NCI-H446 treated with DMSO at 0.1 percent for 48 hours (cell line): ENCODE results near the gene RBCK1.
"Not testable (repeated sequence)": the region's sequence is repeated elsewhere in the genome, so short reads cannot be mapped to it uniquely, and the experiment has no call there.

Experiments
- DNase-seq: peaks from one replicate; lab custom pipeline; 2025; lab: John Stamatoyannopoulos, UW

The RBCK1 gene

DNA sequence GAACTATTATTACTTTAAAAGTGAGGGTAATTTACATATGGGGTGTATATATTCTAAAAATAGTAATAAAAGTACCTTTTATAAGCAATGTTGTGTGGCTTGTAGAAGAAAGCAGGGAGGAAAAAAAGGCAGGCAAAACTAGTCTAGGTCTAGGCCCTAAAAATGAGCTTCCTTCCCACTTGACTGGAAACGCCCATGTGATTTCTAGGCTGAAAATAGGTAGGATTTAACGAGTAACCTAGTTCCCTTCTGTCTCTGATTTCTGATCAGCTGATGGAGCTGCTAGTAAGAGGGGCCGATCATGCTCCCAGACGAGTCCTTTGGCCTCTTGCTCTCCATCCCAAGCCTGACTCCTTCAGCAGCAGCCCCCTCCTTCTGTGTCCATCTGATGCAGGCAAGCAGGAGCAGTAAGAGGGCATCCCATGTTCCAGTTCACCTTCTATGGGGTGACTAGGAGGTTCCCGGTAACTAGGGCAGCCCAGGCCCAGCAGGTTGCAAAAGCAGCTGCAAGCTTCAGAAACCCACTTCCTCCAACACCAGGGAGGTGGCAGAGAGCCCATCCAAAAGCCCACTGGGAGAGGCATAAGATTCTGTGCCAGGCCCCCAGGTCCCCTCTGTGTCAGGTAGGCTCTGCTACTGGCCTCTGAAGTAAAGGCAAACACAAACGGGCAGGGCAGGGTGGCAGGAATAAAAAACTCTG is 29.8 kb downstream of the RBCK1 start:
- DNase-seq = no peak

DNA sequence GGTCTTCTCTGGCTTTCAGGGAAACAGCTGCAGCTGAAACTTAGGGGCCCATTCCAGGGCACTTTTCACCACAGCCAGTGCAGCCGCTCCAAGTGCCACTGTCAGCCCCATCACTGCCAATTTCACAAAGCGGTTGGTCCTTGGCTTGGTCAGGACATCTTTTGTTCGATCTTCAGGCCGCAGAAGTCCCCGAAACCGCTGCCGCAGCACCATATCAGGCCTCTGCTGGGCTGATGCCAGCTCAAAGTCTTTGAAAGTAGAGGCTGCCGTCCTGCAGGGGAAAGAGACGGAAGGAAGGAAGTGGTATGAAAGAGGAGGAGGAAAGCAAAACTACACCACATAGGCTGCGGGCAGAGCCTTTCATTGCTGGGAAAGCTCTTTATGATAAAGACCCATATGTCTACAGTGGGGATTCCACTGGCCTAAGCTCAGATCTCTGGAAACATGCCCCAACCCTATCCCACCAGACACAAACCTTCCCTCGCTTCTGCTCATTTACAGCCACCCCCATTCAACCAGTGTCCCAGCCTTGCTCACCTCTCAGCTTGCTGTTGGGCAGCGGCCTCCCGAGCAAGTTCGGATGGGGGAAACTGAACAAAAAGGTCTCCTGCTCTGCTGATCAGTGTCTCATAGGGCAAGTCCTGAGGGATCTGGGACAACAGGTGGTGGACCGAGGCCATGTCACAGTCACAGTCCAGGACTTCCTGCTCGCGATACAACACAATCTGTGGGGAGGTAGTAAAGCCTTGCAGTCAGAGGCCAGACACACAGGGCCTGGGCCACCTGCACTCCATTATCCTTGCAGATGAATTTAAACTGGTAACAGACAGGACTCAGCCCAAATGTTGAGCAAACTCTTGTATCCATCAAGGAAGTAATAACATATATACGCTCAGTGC is 30.7 kb downstream of the RBCK1 start:
- no peak for DNase-seq

DNA sequence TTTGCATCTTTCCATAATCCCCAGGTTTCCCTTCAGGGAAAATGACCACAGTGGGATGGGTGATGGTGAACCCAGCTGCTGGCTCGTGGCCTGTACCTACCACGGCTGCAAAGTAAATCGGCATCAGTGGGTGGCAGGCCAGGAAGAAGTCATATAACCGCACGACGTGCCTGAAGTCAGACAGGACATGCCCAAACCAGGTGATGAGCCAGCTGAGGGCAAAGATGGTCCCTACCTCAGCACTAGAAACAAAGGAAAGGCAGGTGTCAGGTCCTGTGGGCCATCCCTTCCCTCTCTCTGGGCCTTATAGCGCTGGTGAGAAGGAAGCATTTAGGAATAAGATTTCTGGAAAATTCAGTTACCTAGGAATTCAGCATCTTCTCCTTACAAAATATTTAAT is 32.0 kb downstream of the RBCK1 start:
- no peak for DNase-seq

DNA sequence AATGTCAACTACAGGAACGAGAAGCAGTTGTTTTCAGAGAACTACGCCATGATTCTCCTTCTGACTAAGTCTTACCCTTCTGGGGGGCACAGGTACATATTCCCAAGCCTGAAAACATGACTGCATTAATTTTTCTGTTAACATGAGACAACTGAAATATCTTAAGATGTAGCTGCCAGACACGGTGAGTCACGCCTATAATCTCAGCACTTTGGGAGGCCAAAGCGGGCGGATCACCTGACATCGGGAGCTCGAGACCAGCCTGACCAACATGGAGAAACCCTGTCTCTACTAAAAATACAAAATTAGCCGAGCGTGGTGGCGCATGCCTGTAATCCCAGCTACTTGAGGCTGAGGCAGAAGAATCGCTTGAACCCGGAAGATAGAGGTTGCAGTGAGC is 32.5 kb downstream of the RBCK1 start:
- DNase-seq = no peak

DNA sequence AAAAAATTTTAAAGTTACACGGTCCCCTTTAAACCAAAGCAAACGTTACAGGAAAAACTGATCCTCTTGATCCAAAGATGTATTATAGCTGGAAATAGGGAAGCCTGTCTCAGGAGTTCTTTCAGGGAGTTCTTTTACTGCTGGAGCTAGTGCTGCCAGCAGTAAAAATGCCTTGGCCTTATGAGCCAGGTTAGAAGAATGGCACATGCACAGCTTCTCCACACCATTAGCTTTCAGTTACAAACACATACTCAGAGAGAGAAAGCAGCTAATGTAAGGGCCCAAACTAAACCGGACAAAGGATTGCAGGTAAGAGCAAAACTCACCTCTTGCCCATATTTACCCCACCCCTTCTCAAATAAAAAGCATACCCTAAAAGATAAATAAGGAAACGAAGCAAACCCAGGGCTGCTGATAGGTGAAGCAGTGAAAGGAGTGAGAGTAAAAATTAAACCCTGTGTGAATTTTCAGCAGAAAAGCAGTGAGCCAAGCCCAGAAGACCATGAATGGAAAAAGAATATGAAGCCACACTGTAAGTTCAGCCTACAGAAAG is 35.2 kb downstream of the RBCK1 start:
- DNase-seq = no peak

DNA sequence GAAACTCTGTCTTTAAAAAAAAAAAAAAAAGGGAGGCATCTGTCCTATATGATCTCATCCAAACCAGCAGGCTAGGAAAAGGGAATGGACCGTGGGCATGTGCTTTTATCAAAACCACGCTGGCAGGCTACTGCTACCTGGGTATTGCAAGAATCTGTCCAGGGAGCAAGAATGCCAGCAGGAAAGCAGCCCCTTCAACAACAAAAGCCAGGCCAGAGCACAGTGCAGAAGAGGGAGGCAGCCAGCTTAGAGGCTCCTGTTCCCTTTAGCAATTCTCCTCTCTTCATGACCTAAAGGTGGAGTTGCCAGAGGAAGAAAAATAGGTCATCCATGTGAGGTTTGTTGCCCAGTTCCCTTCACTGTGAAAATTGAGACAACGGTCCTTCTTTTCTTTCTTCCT is 36.0 kb downstream of the RBCK1 start:
- DNase-seq = no peak

DNA sequence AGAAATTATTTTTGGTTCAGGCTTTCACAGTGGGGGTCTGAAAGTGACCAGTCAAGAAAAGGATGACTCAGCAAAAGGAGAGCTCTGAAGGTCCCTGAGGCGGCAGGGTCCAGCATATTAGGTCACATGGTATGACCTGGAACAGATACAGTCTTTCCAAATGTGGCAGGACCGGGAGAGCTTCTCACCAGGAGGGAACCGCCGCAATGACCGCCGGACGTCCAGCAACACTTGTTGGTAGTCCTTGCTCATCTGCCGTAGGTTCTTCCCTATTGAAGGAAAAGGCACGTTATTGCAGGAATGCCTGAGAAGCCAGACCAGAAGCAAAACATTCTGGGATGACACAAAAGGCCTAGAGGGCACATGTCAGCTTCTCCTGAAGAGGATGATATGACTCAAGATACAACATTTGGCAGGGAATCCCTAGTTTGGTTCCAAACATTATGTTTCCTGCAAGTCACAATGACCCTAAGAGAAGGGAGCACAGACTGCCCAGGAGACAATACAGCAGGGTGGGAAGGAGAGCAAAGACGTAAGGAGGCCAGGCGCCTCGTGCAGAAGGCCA is 36.8 kb downstream of the RBCK1 start:
- DNase-seq = no peak

DNA sequence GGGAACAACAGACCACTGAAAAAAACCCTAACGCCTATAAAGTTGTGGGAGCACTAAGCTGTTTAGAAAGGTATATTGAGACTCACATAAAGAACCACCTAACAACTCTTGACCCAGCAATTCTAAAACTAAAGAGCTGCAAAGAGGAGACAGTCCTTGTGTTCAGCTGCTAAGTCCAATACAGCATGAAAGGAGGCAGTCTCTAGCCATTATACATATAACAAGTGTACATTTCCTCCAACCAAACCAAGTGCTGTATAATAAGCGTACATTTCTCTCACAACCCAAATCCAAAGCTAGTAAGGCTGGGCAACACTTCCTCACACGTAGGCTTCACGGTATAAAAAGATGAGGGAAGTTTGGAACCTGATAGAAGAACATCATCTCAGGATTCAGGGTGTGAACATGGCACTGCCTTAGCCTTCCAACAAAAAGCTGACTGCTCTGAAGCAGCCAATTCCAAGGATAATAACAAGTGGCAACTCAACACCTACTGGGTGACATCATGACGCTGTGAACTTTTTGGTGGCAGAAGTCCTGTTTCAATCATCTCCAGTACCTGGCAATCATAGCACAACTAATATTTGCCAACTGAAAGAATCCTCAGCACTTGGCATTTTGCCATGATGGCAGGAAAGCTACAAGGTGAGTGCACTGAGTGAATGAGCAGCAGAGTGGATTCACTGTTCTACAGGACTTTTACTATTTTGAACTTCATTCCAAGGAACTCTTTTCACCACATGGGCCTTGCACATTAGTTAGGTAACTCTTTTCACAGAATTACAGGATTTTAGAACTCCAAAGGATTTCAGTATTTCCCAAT is 37.6 kb downstream of the RBCK1 start:
- DNase-seq = no peak

DNA sequence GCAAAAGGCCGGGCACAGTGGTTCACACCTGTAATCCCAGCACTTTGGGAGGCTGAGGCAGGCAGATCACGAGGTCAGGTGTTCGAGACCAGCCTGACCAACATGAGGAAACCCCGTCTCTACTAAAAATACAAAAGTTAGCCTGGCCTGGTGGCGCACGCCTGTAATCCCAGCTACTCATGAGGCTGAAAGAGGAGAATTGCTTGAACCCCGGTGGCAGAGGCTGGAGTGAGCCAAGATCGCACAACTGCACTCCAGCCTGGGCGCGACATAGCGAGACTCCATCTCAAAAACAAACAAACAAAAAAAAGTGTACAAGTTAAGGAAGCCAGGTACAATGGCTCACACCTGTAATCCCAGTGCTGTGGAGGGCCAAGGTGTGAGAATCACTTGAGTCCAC is 43.9 kb downstream of the RBCK1 start:
- DNase-seq = not testable (repeated sequence)

DNA sequence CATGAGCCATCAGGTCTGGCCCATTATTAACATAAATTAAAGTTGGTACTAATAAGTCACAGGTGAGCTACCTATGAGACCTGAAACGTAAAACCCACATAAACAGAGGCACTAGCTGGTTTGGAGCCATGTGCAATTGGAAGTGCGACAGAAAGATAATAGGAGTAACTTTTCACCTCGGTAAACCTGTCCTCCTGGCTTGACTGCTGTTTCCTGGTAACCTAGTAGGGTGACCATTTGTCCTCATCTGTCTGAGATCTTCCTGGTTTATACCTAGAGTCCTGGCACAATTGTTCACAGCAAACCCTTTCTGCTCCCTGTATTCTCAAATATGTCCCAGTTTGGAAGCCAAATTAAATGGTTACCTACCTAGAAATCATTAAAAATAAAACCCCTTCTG is 46.9 kb downstream of the RBCK1 start:
- no peak for DNase-seq

DNA sequence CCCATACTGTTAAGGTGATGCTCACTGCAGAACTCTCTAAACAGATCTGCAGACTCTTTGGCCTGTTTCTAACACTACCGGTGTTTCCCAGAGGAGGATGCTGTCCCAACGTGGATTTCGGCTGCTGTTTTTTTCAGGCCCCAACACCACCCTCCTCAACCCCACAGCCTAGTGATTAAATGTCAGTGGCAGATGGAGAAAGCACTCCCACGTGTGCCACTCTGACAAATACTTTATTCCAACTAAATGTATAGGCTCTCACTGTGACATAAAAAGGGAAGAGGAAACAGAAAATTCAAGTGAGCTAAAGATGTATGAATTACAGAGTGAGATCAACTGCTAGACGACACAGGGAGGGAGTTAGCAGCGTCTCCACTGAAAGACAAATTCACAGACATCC is 50.7 kb downstream of the RBCK1 start:
- DNase-seq = no peak

DNA sequence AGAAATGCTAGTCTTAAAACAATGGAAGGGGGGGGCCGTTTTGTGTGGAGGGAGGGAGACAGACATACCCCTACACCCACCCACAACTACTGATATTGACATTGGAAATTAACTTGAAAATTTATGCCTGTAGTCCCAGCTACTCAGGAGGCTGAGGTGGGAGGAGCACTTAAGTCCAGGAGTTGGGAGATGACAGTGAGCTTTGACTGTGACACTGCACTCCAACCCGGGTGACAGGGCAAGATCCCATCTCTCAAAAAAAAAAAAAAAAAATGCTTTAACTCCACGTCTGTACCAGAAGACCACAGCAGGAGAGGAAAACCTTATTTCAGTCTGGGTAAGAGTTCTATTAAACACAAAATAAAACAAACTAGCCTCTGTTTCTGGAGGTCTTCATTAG is 52.1 kb downstream of the RBCK1 start:
- no peak for DNase-seq

DNA sequence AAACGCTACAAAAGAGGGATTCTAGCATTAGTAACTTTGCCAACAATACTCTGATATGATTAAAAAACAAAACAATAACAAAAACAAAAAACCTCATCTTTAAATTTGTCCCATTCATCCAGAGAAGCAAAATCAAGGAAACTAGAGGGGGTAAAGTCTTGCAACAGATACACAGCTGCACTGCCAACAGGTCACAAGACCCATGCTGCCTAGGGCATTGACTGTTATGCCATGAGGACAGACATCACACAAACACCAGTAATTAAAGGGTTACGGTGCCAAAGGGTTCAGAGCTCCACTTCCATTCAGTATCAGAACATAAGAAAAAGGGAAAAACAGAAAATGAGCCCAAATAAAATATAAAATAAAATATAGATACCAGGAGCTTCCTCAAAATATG is 52.6 kb downstream of the RBCK1 start:
- DNase-seq = no peak

DNA sequence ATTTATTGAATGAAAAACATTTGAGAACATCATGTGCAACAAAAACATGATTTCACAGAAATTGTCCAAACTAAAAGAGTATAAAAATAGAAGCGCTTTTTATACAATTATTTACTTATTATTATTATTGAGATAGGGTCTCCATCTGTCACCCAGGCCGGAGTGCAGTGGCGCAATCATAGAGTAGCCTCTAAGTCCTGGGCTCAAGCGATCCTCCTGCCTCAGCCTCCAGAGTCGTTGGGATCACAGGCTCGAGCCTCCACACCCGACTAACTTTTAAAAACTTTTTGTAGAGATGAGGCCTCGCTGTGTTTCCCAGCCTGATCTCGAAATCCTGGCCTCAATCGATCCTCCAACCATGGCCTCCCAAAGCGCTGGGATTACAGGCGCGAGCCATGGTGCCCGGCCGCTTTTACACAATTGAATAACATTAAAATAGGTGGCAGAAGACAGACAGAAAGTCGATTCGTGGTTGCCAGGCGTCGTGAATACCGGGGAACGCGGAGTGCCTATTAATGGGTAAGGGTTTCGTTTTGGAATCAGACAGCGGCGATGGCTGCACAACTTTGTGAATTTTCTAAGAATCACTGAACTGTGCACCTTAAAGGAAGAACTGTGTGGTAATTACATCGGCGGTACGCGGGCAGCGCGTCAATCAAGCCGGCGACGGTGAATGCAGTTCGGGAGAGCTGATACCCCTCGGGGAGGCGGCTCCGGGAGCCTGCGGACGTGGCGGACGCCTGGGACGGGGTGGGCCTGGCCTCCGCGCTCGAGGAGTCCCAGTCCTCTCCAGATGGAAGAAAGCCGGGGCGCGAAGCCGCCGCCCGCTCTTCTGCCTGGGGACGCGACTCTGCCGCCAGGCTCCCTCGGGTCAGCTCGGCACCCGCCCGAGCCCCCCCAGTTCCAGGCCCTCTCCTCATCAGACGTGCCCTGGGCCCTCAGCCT is 53.4 kb downstream of the RBCK1 start:
- no peak for DNase-seq

DNA sequence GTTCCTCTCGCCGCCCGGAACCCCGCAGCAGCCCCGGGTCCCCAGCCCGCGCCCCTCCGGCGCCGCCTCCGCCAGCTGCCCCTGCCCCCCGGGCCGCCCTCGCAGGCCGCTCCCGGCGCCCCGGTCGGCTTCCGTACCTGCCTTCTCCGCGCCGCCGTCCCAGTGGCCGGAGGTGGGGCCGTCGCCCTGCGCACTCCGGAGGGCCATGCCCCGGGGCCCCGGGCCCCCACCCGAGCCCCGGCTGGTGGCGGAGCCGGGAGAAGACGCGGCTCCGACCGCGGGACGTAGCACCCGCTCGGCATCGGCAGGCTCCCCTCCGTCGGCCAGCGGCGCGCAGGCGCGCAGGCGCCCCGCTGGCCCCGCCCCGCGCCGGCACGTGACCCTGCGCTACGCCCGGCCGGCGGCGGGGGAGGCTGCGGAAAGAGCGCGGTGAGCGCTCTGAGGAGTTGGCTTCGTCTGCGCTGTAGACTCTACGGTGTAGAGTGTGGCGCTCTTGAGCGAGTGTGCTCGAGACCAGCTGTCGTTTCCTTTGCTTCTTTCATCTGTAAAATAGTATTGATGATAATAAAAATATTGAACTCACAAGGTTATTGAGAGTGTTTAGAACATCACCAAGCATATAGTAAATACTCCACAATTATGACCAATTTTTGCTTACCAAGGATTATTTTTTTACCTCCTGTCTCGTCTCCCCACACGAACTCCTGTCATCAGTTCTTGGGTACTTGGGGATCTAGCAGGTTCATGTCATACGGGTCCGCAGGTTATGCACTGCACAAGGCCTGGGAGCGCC is 54.3 kb downstream of the RBCK1 start, which contains the start of gene TBC1D20:
Gene TBC1D20, minus strand, starts transcription at position 335 of the 793 bp plus-strand sequence. Its CDS starts 128 bp downstream, at position 207.
- peak; percentile 74 for DNase-seq

DNA sequence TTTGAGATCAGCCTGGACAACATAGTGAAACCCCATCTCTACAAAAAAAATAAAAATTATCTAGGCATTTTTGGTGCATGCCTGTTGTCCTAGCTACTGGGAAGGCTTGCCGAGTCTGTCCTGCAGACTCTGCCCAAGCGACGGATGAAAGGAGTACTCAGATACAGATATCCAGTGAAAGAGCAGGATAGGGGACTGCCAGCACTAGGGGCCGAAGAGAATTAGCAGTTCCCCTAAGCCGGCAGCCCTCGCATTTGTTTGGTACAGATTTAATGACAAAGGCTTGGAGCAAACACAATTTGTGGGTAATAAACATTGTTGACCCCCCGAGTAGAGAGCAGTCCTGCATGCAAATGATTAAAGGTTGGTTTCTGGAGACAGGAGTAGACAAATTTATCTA is 59.7 kb downstream of the RBCK1 start:
- DNase-seq = no peak

DNA sequence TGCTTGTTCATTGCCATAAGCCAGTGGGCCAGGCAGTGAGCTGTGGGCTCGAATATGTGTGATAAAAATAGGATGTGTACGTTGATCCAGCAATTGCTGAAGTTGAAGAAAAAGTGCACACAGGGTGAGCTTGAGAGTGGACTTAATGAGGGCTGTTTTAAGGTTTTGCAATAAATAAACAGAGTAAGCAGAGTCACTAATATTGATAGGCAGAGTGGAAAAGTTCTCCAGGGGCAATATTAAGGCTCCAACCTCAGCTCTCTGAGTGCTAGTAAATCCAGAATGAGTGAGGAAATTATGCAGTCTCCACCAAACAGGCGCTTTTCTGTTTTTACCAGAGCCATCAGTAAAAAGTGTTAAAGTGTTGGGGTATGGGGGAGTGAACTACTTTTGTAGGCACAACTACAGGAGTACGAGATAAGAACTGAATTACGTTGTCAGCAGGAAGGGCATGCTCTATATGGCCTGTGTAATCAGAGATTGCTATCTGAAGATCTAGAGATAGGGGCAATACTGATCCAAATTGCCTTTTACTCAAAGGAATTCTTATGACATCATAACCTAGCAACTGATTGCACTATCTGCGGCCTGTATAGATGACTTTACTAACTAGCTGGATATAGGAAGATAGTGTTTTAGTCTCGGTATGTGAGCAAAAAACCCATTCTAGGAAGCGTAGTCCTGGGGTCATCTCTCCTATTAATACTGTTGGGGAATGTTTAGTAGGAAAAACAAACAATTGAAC is 61.8 kb downstream of the RBCK1 start:
- DNase-seq = no peak

DNA sequence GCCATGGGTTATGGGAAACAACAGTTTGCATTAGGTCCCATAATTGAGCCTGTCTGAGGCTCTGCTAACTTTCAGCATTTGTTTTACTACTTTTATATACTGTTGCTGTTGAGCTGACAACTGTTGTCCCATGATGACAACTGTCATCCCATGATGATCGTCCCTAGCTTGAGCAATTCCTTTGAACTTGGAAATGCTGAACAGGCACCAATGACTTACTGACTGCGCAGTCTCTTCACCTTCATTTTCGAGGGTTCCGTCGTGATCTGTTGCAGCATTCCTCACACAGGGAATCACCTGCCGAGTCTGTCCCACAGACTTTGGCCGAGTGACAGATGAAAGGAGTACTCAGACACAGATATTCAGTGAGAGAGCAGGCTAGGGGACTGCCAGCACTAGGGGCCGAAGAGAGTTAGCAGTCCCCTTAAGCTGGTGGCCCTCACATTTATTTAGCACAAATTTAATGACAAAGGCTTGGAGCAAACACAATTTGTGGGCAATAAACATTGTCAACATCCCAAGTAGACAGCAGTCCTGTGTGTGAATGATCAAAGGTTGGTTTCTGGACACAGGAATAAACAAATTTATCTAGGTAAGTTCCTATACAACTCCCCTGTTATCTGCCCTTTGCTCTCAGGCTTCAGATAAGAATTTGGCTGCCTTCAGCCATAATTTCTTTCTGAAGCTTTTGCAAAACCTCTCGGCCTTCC is 64.2 kb downstream of the RBCK1 start:
- DNase-seq = no peak
